Measurements from ENCODE around the gene PANX2. TPM values are rescaled to one million over a fixed set of nuclear protein-coding genes. Genes with fewer than 3 reads are reported as not detected.

Gene PANX2
- total and polyA plus RNA-seq, 7 donors = 0.03 to 0.69 (median 0.13) TPM; not detected in 1

DNA sequence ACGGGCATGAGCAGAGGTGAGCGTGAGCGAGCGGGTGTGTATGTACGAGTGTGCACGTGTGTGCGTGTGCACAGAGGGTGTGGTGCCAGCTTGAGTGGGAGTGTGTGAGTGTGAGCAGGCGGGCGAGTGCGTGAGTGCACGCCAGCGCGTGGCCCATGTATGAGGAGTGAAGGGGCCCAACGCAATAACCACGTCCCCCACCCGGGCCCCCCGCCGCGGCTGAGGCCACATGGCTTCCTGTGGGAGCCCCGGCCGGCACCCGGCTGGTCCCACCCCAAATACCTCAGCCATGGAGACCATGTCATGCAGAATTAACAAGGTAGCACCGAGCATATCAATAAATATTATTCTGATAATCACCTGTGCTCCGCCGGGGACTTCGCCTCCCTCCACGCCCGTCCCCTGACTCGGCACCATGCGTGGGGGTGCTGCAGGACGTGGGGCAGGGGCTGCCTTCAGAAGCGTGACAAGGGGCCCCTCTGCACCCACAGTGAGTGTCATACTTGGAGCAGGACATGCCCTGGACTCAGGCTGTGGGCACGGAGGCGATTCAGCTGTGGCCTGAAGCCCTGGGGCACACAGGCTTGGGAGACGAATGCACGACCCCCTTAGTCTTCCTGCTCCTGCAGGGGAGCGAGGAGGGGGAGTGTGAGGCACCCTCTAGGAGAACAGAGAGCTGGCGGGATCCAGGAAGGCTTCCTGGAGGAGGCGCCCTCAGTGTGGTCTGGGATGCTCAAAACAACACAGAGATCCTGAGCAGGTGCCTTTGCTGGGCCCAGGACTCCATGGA is 9.6 kb downstream of the PANX2 start:
- no peaks in the 10 kb centered on the region for H3K36me3 ChIP-seq (ENCODE audit: insufficient read depth in 1 of 2, low read depth in 1 of 2)
- WGBS, 3 donors = 74 to 79% (median 75%) methylated on average over 39 of the region's 39 CpGs
- no peaks in the 10 kb centered on the region for H3K9me3 ChIP-seq
- no peak overlapping the region for H3K27ac ChIP-seq
- H3K27me3 ChIP-seq (ENCODE audit: insufficient read depth in 3 of 3, low read length in 2 of 3) = peaks cover 0 to 49% (median 6%) of the 10 kb centered on the region in 3 donors
- TF ChIP-seq, protein P1, sequence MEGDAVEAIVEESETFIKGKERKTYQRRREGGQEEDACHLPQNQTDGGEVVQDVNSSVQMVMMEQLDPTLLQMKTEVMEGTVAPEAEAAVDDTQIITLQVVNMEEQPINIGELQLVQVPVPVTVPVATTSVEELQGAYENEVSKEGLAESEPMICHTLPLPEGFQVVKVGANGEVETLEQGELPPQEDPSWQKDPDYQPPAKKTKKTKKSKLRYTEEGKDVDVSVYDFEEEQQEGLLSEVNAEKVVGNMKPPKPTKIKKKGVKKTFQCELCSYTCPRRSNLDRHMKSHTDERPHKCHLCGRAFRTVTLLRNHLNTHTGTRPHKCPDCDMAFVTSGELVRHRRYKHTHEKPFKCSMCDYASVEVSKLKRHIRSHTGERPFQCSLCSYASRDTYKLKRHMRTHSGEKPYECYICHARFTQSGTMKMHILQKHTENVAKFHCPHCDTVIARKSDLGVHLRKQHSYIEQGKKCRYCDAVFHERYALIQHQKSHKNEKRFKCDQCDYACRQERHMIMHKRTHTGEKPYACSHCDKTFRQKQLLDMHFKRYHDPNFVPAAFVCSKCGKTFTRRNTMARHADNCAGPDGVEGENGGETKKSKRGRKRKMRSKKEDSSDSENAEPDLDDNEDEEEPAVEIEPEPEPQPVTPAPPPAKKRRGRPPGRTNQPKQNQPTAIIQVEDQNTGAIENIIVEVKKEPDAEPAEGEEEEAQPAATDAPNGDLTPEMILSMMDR (IDR thresholded peaks at IDR 0.05) = no peak
- intact Hi-C loops (cut with DNase I) = loop anchor here in 1 of 2 donors (5.0 to 10.0 kb wide), 2 partner anchors 255 to 1153 kb away; no protein-coding TSS in a partner anchor
- ATAC-seq (no peak), DNase-seq (peak in 1 of 2 donors; percentile 48)
- H3K4me1 ChIP-seq = peaks cover 7% of the 10 kb centered on the region
- H3K4me3 ChIP-seq = no peak overlapping the region

- Histone ChIP-seq H3K9me3 (no peaks in the 10 kb centered on the region), H3K36me3 (ENCODE audit: insufficient read depth in 1 of 2, low read depth in 1 of 2) (no peaks in the 10 kb centered on the region), H3K4me3 (no peak overlapping the region), H3K27ac (no peak overlapping the region), H3K27me3 (ENCODE audit: insufficient read depth in 3 of 3, low read length in 2 of 3) (peaks cover 0 to 41% (median 4%) of the 10 kb centered on the region in 3 donors), H3K4me1 (peaks cover 7% of the 10 kb centered on the region)
- intact Hi-C loops (cut with DNase I) = loop anchor here in 1 of 2 donors (10.0 kb wide), 1 partner anchor 256 kb away; no protein-coding TSS in a partner anchor
- TF ChIP-seq, protein P1 (IDR thresholded peaks at IDR 0.05) = no peak
- DNase-seq (peak in 1 of 2 donors; percentile 46), ATAC-seq (no peak)
- WGBS, 3 donors = 84 to 87% (median 87%) methylated on average over 27 of the region's 27 CpGs
Measured at GRCh38 chr22:50180727-50181521, 10.4 kb downstream of the PANX2 start.

DNA sequence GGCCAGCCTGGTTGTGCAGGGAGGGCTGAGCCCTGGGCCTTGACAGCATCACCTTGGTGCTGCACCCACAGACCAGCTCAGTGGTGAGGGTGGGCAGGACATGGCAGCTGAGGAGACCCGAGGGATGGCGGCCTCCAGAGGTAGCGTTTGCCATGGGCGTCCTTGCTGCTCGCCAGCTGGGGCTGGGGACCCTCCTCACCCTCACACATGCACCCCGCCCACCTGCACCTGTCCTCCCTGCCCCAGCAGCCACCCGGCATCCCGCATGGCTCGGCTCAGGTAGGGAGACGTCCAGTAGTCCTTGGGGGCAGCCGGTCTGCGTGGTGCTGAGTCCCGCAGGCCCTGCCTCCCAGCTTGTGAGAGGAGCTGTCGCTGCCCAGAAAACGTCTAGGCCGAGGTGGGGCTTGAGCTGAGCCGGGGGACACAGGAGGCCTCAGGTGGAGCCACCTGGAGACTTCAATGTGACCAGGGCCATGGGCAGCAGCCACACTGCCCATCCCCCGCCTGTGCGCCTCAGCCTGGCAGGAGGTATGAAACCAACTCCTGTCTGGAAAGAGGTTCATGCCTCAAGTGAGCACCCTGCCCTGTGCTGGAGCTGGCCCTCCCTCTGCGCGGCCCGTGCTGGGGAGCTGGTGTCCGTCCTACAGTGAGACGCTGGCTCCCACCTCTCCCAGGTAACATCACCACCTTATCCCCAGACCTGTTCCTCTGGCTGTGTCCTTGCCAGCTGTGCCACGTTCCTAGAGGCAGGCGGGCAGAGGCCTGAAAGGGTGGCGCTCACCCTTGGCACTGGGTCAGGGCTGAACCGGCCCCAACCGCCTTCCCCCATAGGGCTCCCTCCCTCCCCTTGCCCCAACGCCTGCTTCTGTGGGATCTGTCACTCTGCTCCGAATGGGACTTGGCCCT is 11.9 kb downstream of the PANX2 start:
- Histone ChIP-seq H3K27me3 (ENCODE audit: insufficient read depth in 3 of 3, low read length in 2 of 3) (peaks cover 0 to 27% (median 0%) of the 10 kb centered on the region in 3 donors), H3K27ac (no peak overlapping the region), H3K36me3 (ENCODE audit: insufficient read depth in 1 of 2, low read depth in 1 of 2) (no peaks in the 10 kb centered on the region), H3K4me1 (peaks cover 13% of the 10 kb centered on the region), H3K9me3 (no peaks in the 10 kb centered on the region), H3K4me3 (no peak overlapping the region)
- WGBS, 3 donors = 77 to 80% (median 78%) methylated on average over 28 to 31 of the region's 31 CpGs
- no peak for ATAC-seq
- DNase-seq = peak in 1 of 2 donors; percentile 48
- TF ChIP-seq, protein P1 (IDR thresholded peaks at IDR 0.05) = no peak
- intact Hi-C loops (cut with DNase I) = loop anchor here in 1 of 2 donors (10.0 kb wide), 1 partner anchor 258 kb away; no protein-coding TSS in a partner anchor

All from psoas muscle (tissue), 8 donors.